ENCODE measurements around the gene ELOVL3.

DNA sequence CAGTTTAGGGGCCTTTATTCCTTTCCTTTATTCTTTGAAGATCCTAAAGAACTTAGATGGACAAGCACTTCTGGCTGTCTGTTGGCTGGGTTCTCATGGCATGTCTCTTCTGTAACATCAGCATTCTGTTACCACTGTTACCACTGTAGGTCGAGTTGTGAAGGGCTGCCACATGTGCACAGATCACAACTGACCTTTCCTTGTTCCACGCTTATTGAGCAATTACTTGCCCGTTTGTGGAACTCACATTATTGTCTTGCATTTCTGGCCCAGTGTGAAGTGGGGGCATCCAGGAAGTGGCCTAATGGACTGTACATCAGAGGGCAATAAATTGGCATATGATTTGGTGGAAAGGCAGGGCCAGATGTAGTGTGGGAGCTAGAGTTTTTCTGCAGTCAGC, 42.9 kb downstream of the ELOVL3 start:
- TF ChIP-seq EZH2 (IDR thresholded peaks at IDR 0.05; ENCODE audit: insufficient read depth, low read length) (no peak), CTCF (IDR thresholded peaks at IDR 0.05; ENCODE audit: insufficient read depth, low read depth, low read length) (no peak)

All from astrocyte (in vitro differentiated cells and primary cell).